ENCODE measurements around the gene BOLA2B.

BOLA2B gene

DNA sequence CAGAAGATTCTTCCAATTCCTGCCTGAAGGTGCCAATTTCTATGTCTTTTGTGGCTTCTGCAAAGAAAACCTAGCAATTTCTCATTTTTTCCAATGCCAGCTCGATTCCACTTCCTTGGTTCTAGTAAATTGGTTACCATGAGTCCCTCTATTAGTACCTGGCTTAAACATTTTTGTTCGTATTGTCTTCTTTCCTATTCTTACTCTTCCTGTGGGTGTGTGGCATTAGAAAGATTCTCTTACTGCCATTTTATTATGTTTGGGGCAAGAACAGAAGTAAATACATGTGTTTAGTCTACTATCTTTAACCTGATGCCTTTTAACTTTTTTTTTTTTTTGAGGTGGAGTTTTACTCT, 50.1 kb downstream of the BOLA2B start:
- no peak for DNase-seq (ENCODE audit: low spot score)
